GM10248 (cell line): Measurements from ENCODE around the gene CNIH3.

ENCODE experiments used
- CTCF ChIA-PET: fragments of 300-600 bp; sonication (Branson Sonifier 250); formaldehyde crosslinking; extraction: SDS; loops from one replicate; lab custom pipeline; 2021; ENCODE audit warnings: antibody characterized with exemption; lab: Yijun Ruan, JAX
- POLR2A ChIA-PET: fragments of 350-650 bp; sonication (Branson Sonifier 250); formaldehyde crosslinking; extraction: SDS; loops from one replicate; lab custom pipeline; 2020; ENCODE audit warnings: antibody characterized with exemption; lab: Yijun Ruan, JAX
- DNase-seq: peaks from one replicate; pipeline ENCODE4 v3.0.0; 2012; ENCODE audit errors: extremely low spot score
- TF ChIP-seq, protein P1 (sequence below): IDR thresholded peaks from 2 replicates; pipeline ENCODE4 v1.5.1; 2012; ENCODE audit warnings: mild to moderate bottlenecking, low read depth; ENCODE audit errors: extremely low read depth, missing control alignments, control extremely low read depth

CNIH3 gene

DNA sequence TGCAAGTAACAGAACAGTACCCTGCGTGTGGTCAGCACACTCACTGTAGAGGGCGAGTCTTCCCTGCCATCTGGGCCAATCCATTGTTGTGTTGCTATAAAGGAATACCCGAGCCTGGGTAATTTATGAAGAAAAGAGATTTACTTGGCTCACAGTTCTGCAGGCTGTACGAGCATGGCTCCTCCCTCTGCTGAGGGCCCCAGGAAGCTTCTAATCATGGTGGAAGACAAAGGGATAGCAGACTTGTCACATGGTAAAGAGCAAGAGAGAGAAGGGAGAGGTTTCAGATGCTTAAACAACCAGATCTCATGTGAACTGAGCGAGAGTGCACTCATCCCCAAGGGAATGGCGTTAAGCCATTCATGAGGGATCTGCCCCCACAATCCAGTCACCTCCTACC is 126.2 kb downstream of the CNIH3 start:
- POLR2A ChIA-PET, result no interaction called here
- TF ChIP-seq, protein P1, sequence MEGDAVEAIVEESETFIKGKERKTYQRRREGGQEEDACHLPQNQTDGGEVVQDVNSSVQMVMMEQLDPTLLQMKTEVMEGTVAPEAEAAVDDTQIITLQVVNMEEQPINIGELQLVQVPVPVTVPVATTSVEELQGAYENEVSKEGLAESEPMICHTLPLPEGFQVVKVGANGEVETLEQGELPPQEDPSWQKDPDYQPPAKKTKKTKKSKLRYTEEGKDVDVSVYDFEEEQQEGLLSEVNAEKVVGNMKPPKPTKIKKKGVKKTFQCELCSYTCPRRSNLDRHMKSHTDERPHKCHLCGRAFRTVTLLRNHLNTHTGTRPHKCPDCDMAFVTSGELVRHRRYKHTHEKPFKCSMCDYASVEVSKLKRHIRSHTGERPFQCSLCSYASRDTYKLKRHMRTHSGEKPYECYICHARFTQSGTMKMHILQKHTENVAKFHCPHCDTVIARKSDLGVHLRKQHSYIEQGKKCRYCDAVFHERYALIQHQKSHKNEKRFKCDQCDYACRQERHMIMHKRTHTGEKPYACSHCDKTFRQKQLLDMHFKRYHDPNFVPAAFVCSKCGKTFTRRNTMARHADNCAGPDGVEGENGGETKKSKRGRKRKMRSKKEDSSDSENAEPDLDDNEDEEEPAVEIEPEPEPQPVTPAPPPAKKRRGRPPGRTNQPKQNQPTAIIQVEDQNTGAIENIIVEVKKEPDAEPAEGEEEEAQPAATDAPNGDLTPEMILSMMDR, result no peak
- DNase-seq, result no peak
- CTCF ChIA-PET, result interaction anchor here (0.9 to 1.0 kb wide), 3 partner anchors 17 to 109 kb away, joined by 3 to 4 read pairs (median 3); no protein-coding TSS in a partner anchor

DNA sequence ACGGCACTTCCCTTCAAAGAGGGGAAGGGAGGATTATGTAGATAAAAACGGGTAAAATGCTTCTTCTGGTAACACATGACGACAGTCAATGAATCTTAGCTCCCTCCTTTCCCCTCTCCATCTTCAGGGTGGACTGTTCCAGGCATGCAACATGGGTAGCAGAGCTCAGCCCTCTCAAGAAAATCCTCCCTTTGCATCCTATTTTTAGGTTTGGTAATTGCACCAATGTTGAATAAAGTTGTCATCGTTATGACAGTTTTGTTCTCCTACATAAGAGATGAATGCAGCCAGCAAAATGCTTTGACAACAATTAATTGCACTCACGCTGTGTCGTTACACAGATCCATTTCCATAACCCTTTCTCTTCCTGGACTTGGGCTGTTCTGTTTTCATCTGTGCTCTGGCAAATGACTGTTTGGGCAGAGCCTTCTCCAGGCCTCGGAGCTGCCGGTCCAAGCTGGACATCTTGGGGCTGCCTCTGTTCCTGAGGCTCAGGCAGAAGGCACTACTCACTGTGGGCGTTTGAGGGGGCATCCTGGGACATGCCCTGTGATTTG is 127.6 kb downstream of the CNIH3 start:
- no peak for DNase-seq
- ChIA-PET CTCF (interaction anchor here (1.2 to 1.3 kb wide), 2 partner anchors 10 to 15 kb away, joined by 3 to 6 read pairs; no protein-coding TSS in a partner anchor), POLR2A (interaction anchor here (0.6 kb wide), 1 partner anchor 52 kb away, joined by 3 read pairs; no protein-coding TSS in a partner anchor)
- TF ChIP-seq, protein P1, result no peak

DNA sequence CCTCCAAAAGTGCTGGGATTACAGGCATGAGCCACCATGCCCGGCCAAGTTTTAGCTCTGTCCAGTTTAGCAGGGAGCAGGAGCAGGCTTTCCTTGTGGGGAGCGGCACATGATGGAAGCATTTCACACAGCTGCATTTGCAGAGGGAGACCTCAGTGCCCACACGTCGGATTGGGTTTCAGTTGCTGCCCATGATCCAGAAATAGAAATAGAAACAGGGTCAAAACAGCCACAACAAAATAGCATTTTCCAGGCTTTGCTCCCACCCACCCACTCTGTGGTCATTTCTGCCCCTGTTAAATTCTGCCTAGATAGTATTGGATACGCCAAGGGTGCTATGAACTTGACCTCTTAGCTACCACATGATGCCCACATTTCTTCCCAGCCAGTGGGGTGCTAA is 128.4 kb downstream of the CNIH3 start:
- TF ChIP-seq, protein P1, result no peak
- ChIA-PET POLR2A (no interaction called here), CTCF (interaction anchor here (0.6 to 1.3 kb wide), 3 partner anchors 8 to 14 kb away, joined by 3 to 6 read pairs (median 3); no protein-coding TSS in a partner anchor)
- DNase-seq, result no peak

DNA sequence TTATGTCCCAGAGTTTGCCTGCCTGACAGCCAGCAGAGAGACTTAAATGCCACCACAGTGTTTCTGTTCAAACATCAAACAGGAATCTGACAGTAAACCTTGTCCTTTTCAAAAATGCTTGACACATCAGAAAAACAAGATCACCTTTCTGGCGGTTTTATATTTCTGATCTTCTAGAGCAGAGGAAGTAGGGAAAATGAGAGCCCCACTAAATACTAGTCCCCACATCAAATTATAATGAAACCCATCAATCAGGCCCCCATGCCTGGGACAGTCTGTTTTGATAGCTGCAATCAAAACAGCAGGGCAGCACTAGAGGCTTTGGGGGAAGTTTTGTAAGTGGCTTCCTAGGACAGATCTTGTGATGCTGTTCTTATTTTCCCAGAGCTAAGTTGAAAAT is 129.3 kb downstream of the CNIH3 start:
- TF ChIP-seq, protein P1, result no peak
- ChIA-PET POLR2A (no interaction called here), CTCF (interaction anchor here (1.4 to 3.6 kb wide), 3 partner anchors 8 to 106 kb away, joined by 7 to 16 read pairs (median 8); no protein-coding TSS in a partner anchor)
- no peak for DNase-seq

DNA sequence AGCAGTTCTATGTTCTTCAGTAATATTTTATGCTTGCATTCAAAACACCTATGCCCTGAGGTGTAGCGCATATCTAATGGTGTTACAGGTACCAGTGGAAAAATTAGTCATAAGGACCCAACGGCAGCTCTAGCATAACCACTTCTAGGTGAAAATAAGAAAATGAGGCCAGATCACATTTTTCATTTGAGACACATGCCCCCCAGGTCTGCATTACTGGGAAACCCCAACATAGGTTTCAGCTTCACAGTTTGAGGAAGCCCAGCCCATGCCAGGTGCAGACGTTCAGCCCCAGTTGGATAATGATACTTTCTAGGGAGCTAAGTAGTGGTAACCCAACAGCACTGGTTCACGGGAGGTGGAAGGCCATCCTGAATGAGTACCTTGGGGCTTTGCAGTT is 129.8 kb downstream of the CNIH3 start:
- POLR2A ChIA-PET, result no interaction called here
- CTCF ChIA-PET, result interaction anchor here (1.4 to 3.6 kb wide), 3 partner anchors 9 to 106 kb away, joined by 7 to 16 read pairs (median 8); no protein-coding TSS in a partner anchor
- TF ChIP-seq, protein P1, result no peak
- DNase-seq, result no peak

DNA sequence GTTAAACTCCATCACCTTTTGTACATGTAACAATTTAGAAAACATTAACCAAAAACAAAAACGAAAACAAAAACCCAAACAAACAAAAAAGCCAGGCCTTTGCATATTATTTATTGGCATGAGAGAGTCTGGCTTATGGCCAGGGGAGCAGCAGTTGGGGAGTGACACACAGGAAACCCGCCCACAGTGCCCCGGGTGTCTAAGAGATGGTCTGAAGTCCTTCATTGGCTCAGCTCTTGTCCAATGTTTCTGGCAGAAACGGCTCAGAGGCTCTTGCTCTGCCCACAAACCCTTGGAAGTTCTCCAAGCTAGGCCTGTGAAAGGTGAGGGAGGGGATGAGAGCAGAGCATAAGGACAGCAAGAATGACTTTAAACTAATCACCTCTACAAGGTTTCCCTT is 131.5 kb downstream of the CNIH3 start:
- TF ChIP-seq, protein P1, result no peak
- ChIA-PET CTCF (interaction anchor here (1.0 to 3.6 kb wide), 3 partner anchors 10 to 147 kb away, joined by 3 to 16 read pairs (median 6); no protein-coding TSS in a partner anchor), POLR2A (no interaction called here)
- peak; percentile 49 for DNase-seq
